ENCODE measurements around the gene TGM3. TPM values are rescaled to one million over a fixed set of nuclear protein-coding genes. Genes with fewer than 3 reads are reported as not detected.

TGM3 gene
- total RNA-seq, 1 experiment from 2014 or later: not detected

DNA sequence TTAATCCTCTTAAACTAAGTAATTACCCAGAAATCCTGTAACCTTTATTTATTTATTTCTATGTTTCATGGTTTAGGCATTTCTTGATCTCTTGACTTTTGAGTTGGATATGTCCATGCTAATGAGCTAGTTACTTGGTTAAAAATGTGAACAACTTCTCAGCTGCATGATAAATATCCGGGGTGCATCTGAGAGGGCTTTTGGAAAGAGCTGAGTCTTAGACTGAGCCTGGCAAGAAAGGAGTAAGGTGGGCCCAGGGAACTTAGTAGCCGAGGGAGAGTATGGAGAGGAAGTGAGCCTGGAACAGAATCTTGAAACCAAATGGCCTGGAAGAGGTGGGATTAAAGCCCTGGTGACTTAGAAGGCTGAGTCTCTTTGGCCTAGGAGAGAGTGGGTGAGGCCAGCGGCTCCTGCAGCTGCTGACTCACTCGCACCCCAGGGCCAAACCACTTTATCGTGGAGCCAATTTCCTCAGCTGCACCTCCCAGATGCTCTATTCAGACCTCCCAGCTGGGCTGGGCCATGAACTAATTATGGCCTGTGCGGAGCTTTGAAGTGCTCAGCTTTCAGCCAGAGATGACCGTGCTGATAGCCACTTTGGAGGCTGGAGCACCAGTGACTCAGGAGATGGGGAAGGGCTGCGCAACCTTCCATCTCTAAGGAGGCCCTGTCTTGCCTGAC is 19.1 kb downstream of the TGM3 start:
- H3K4me3 Mint-ChIP-seq (ENCODE audit: unreplicated experiment): peak overlapping the region; percentile 1
- DNase-seq (ENCODE audit: unreplicated experiment): peak; percentile 95
- TF ChIP-seq, protein P1, sequence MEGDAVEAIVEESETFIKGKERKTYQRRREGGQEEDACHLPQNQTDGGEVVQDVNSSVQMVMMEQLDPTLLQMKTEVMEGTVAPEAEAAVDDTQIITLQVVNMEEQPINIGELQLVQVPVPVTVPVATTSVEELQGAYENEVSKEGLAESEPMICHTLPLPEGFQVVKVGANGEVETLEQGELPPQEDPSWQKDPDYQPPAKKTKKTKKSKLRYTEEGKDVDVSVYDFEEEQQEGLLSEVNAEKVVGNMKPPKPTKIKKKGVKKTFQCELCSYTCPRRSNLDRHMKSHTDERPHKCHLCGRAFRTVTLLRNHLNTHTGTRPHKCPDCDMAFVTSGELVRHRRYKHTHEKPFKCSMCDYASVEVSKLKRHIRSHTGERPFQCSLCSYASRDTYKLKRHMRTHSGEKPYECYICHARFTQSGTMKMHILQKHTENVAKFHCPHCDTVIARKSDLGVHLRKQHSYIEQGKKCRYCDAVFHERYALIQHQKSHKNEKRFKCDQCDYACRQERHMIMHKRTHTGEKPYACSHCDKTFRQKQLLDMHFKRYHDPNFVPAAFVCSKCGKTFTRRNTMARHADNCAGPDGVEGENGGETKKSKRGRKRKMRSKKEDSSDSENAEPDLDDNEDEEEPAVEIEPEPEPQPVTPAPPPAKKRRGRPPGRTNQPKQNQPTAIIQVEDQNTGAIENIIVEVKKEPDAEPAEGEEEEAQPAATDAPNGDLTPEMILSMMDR (IDR thresholded peaks at IDR 0.05; ENCODE audit: unreplicated experiment): no peak
- peak overlapping the region; percentile 20 for H3K27ac Mint-ChIP-seq (ENCODE audit: low read depth, unreplicated experiment)
- no TSS peak for BruUV-seq (replicated peaks)
- H3K9me3 Mint-ChIP-seq (ENCODE audit: unreplicated experiment): no peaks in the 10 kb centered on the region
- intact Hi-C loops (cut with micrococcal nuclease): no loop called here
- no peaks in the 10 kb centered on the region for H3K36me3 Mint-ChIP-seq (ENCODE audit: insufficient read depth, unreplicated experiment)
- POLR2A ChIA-PET: interaction anchor here (0.6 to 1.9 kb wide), 13 partner anchors 9 to 924 kb away, joined by 3 to 14 read pairs (median 4); partner anchors contain the start of gene TGM3
- no peaks in the 10 kb centered on the region for H3K27me3 Mint-ChIP-seq (ENCODE audit: insufficient read depth, unreplicated experiment)
- CTCF ChIA-PET: interaction anchor here (0.6 to 2.8 kb wide), 10 partner anchors 12 to 380 kb away, joined by 3 to 15 read pairs (median 3); no protein-coding TSS in a partner anchor
- peaks cover 20% of the 10 kb centered on the region for H3K4me1 Mint-ChIP-seq (ENCODE audit: insufficient read depth, unreplicated experiment)

DNA sequence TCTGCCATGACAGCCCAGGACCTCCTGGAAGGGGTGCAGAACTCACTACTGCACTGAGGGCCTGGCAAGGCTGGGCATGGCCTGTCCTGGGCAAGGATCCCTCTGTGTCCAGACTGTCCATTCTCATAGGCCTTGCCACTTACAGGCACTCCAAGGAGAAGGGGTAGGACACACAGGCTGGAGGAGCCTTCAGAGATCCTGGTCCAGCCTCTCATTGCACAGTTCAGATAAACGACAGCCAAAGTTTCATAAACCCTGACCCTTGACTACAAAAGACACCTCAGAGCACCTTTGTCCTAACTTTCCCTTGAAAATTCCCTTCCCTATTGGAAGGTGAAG is 19.6 kb downstream of the TGM3 start:
- no peak overlapping the region for H3K27ac Mint-ChIP-seq (ENCODE audit: low read depth, unreplicated experiment)
- TF ChIP-seq, protein P1 (IDR thresholded peaks at IDR 0.05; ENCODE audit: unreplicated experiment): no peak
- no peaks in the 10 kb centered on the region for H3K9me3 Mint-ChIP-seq (ENCODE audit: unreplicated experiment)
- POLR2A ChIA-PET: interaction anchor here (1.0 to 1.9 kb wide), 9 partner anchors 10 to 372 kb away, joined by 3 to 14 read pairs (median 4); partner anchors contain the start of gene TGM3
- no peaks in the 10 kb centered on the region for H3K36me3 Mint-ChIP-seq (ENCODE audit: insufficient read depth, unreplicated experiment)
- peaks cover 20% of the 10 kb centered on the region for H3K4me1 Mint-ChIP-seq (ENCODE audit: insufficient read depth, unreplicated experiment)
- intact Hi-C loops (cut with micrococcal nuclease): no loop called here
- BruUV-seq (replicated peaks): no TSS peak
- H3K4me3 Mint-ChIP-seq (ENCODE audit: unreplicated experiment): no peak overlapping the region
- CTCF ChIA-PET: interaction anchor here (0.6 to 2.8 kb wide), 9 partner anchors 13 to 380 kb away, joined by 3 to 15 read pairs (median 3); no protein-coding TSS in a partner anchor
- DNase-seq (ENCODE audit: unreplicated experiment): no peak
- no peaks in the 10 kb centered on the region for H3K27me3 Mint-ChIP-seq (ENCODE audit: insufficient read depth, unreplicated experiment)

DNA sequence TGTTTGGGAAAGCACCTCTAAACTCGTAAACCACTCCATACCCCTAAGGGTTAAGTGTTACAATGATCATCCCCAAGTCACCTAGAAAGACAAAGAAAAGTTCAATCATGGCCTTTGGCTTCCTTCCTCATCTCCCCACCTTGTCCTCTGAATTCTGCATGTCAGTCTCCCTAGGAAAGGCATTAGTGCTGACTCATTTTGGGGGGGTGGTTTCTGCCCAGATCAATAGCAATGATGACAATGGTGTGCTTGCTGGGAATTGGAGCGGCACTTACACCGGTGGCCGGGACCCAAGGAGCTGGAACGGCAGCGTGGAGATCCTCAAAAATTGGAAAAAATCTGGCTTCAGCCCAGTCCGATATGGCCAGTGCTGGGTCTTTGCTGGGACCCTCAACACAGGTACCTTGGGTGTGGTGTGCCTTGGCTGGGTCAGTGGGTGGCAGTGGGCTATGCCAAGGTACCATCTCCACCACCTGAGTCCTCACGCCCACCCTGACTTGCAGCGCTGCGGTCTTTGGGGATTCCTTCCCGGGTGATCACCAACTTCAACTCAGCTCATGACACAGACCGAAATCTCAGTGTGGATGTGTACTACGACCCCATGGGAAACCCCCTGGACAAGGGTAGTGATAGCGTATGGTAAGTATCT is 21.2 kb downstream of the TGM3 start:
- Mint-ChIP-seq H3K9me3 (ENCODE audit: unreplicated experiment) (no peaks in the 10 kb centered on the region), H3K27me3 (ENCODE audit: insufficient read depth, unreplicated experiment) (peaks cover 4% of the 10 kb centered on the region), H3K4me1 (ENCODE audit: insufficient read depth, unreplicated experiment) (peaks cover 20% of the 10 kb centered on the region), H3K27ac (ENCODE audit: low read depth, unreplicated experiment) (no peak overlapping the region), H3K4me3 (ENCODE audit: unreplicated experiment) (no peak overlapping the region), H3K36me3 (ENCODE audit: insufficient read depth, unreplicated experiment) (no peaks in the 10 kb centered on the region)
- CTCF ChIA-PET: interaction anchor here (0.8 kb wide), 1 partner anchor 11 kb away, joined by 3 read pairs; no protein-coding TSS in a partner anchor
- DNase-seq (ENCODE audit: unreplicated experiment): no peak
- POLR2A ChIA-PET: no interaction called here
- no TSS peak for BruUV-seq (replicated peaks)
- intact Hi-C loops (cut with micrococcal nuclease): no loop called here
- TF ChIP-seq, protein P1 (IDR thresholded peaks at IDR 0.05; ENCODE audit: unreplicated experiment): no peak
